HG03342 (cell line): Measurements from ENCODE around the gene ACTR1B.
"Not testable (repeated sequence)": the region's sequence is repeated elsewhere in the genome, so short reads cannot be mapped to it uniquely, and the experiment has no call there.

ENCODE experiments used
- ATAC-seq: cut with Tn5 transposase; IDR thresholded peaks from one replicate; pipeline ENCODE4 v1.9.1; 2021; ENCODE audit warnings: mild to moderate bottlenecking, moderate library complexity; ENCODE audit not compliant: unreplicated experiment

The ACTR1B gene

GRCh38 chr2:97618939-97619827 lies 44.7 kb downstream of the ACTR1B start:
- not testable (repeated sequence) for ATAC-seq

GRCh38 chr2:97617911-97618310 lies 45.9 kb downstream of the ACTR1B start:
- no peak for ATAC-seq

- not testable (repeated sequence) for ATAC-seq
Observed at GRCh38 chr2:97615746-97616145, 48.1 kb downstream of the ACTR1B start.

GRCh38 chr2:97611895-97612294 lies 51.9 kb downstream of the ACTR1B start:
- ATAC-seq: not testable (repeated sequence)

GRCh38 chr2:97608745-97609144 lies 55.1 kb downstream of the ACTR1B start:
- ATAC-seq: not testable (repeated sequence)
